ENCODE results near the gene GMPPA. TPM values are rescaled to one million over a fixed set of nuclear protein-coding genes. Genes with fewer than 3 reads are reported as not detected.

Gene GMPPA
- total RNA-seq, 1 donor = 66.3 TPM

DNA sequence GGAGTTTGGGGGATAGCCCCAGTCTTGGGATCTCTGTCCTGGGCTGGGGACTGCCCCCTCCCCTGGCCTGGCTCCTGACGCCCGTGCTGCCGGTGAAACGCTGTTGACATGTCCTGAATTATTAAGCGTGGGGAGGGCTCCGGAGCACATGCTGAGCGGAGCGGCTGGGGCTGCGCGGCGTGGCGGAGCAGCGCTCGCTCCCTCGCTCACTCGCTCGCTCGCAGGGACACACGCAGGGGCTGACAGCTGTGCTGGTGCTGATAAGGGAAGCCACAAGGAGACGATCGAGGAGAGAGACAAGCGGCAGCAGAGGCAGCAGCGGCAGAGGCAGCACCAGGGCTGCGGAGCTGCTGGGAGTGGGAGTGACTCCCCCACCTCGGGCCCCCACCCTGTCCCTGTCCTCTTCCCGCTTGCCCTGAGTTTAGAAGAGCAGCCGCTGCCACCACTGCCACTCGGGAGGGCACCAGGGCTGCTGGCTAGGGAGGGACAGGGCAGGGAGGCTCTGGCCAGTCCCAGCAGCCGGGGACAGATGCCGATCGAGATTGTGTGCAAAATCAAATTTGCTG is 15.6 kb downstream of the GMPPA start, which contains the start of gene ASIC4:
TSS of gene ASIC4 (plus strand) at position 287 of the 566 bp plus-strand sequence. CDS start at position 530, 243 bp downstream.
- DNase-seq (ENCODE audit: low read depth) = no peak
- no peak within 1 kb of the TSS for H3K4me3 ChIP-seq (ENCODE audit: low read depth, low read length)
- TF ChIP-seq CTCF (IDR thresholded peaks at IDR 0.05; ENCODE audit: insufficient read depth, low read length) = no peak

- TF ChIP-seq CTCF (IDR thresholded peaks at IDR 0.05; ENCODE audit: insufficient read depth, low read length) = no peak
- no peak for DNase-seq (ENCODE audit: low read depth)
Observed at GRCh38 chr2:219514836-219515235, 16.1 kb downstream of the GMPPA start.

GRCh38 chr2:219515874-219516629 is 17.4 kb downstream of the GMPPA start:
- TF ChIP-seq CTCF (IDR thresholded peaks at IDR 0.05; ENCODE audit: insufficient read depth, low read length) = no peak
- no peak for DNase-seq (ENCODE audit: low read depth)
- H3K4me3 ChIP-seq (ENCODE audit: low read depth, low read length) = no peak overlapping the region

More at GRCh38 chr2:219514836-219515235, 16.1 kb downstream of the GMPPA start:
- H3K4me3 ChIP-seq (ENCODE audit: low read depth, low read length) = no peak overlapping the region

GRCh38 chr2:219516888-219517287 is 18.2 kb downstream of the GMPPA start:
- no peak for DNase-seq (ENCODE audit: low read depth)
- H3K4me3 ChIP-seq (ENCODE audit: low read depth, low read length) = no peak overlapping the region
- no peak for TF ChIP-seq CTCF (IDR thresholded peaks at IDR 0.05; ENCODE audit: insufficient read depth, low read length)

GRCh38 chr2:219517954-219518778 is 19.5 kb downstream of the GMPPA start:
- no peak for DNase-seq (ENCODE audit: low read depth)
- TF ChIP-seq CTCF (IDR thresholded peaks at IDR 0.05; ENCODE audit: insufficient read depth, low read length) = no peak
- H3K4me3 ChIP-seq (ENCODE audit: low read depth, low read length) = no peak overlapping the region

GRCh38 chr2:219519526-219519916 is 20.8 kb downstream of the GMPPA start:
- TF ChIP-seq CTCF (IDR thresholded peaks at IDR 0.05; ENCODE audit: insufficient read depth, low read length) = no peak
- no peak overlapping the region for H3K4me3 ChIP-seq (ENCODE audit: low read depth, low read length)
- no peak for DNase-seq (ENCODE audit: low read depth)
